ENCODE data around the gene RNU1-4.
"Not testable (repeated sequence)": the region's sequence is repeated elsewhere in the genome, so short reads cannot be mapped to it uniquely, and the experiment has no call there.

RNU1-4 gene

DNA sequence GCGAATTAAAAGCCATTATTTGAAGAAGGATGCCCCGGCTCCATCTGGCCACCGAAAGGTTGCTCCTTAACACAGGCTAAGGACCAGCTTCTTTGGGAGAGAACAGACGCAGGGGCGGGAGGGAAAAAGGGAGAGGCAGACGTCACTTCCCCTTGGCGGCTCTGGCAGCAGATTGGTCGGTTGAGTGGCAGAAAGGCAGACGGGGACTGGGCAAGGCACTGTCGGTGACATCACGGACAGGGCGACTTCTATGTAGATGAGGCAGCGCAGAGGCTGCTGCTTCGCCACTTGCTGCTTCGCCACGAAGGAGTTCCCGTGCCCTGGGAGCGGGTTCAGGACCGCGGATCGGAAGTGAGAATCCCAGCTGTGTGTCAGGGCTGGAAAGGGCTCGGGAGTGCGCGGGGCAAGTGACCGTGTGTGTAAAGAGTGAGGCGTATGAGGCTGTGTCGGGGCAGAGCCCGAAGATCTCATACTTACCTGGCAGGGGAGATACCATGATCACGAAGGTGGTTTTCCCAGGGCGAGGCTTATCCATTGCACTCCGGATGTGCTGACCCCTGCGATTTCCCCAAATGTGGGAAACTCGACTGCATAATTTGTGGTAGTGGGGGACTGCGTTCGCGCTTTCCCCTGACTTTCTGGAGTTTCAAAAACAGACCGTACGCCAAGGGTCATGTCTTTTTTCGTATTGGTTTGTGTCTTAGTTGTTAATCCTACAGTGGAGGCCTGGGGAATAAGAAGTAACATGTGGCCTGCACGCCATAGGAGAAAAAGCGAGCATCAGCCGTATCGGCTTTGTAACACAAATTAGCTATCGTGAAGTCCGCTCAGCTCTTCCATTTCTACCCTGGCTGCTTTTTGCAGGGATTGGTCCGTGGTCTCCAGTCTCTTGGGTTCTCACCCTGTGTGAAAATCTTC is at the start of gene RNU1-4:
Gene RNU1-4, plus strand, starts transcription at position 470 of the 918 bp plus-strand sequence.
- FAIRE-seq, result not testable (repeated sequence)

DNA sequence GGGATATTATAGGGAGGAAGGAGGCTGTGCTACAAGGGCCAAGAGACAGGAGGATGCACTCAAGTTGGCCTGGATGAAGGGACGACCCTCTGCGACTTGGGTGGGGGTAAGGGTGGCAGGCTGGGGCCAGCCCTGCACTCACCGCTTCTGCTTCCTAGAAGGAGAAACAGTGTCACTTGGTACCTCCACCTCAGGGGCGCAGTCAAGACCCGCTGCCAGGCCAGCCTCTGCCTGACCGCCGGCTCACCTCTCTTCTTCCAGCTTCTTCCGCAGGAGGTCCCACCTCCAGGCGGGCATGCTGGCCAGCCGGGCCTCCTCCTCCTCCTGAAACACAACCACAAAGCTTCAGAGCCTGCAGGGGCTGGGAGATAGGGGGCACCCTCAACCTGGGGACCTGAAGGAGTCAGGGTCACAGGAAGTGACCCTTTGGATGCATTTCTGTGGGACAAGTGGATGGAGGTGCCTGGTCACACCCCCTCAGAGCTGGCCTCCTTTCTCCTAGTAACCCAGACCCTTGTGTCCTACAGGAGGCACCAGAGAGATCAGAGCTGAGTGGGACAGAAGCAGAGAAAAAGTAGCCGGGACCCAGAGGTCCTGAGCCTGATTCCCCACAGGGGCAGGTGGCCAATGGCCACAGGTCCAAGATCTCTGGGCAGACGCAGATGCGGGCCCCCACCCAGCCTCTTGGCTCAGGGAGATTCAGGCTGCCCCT is 49.2 kb upstream of the RNU1-4 start:
- FAIRE-seq, result not testable (repeated sequence)

DNA sequence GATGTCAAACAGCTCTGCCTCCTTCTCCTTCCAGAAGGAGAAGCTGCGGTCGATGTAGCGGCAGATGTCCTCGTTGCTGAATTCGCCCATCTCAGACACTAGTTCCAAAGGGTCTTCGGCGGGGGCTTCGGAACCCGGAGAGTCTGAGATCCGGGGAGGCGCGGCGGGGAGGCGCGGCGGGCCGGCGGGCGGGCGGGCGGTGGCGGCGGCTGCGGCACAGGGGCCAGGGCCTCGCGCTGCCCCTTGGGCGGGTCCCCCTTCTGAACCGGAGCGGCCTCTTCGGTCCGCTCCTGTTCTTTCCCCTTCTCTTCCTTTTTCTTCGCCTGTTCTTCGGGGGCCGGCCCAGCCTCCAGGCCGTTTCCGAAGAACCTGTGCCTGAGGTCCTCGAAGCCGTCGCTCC is 48.0 kb upstream of the RNU1-4 start:
- not testable (repeated sequence) for FAIRE-seq

DNA sequence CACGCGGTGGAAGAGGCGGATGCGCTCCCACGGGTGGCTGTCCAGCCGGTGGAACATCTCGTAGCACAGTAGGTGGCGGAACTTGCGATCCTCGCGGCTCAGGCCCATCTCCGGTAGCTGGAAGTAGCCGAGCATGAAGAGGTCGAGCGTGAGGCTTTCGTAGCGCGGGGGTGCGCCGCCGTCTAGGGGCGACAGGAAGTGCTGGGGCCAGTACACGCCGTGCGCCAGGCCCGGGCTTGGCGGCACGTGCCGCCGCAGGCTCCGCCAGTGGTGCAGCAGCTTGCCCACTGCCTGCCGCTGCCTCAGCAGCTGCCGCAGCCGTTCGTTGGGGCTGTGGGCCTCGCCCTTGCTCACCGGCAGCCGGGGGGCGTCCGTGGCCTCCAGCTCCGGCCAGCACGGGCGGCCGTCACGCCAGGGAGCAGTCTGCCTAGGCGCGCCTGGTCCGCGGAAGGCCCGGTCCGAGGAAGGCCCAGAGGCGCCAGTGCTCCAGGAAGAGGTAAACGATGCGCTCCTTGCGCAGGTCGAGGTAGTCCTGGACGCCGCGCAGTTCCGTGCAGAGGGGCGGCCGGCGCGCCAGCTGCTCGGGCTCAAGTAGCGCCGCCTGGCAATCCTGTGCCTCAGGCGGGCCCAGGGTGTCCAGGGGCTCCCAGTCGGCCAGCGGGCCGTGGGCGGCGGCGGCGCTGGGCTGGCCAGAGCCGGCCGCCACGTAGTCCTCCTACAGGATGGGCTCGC is 47.4 kb upstream of the RNU1-4 start:
- FAIRE-seq, result not testable (repeated sequence)

DNA sequence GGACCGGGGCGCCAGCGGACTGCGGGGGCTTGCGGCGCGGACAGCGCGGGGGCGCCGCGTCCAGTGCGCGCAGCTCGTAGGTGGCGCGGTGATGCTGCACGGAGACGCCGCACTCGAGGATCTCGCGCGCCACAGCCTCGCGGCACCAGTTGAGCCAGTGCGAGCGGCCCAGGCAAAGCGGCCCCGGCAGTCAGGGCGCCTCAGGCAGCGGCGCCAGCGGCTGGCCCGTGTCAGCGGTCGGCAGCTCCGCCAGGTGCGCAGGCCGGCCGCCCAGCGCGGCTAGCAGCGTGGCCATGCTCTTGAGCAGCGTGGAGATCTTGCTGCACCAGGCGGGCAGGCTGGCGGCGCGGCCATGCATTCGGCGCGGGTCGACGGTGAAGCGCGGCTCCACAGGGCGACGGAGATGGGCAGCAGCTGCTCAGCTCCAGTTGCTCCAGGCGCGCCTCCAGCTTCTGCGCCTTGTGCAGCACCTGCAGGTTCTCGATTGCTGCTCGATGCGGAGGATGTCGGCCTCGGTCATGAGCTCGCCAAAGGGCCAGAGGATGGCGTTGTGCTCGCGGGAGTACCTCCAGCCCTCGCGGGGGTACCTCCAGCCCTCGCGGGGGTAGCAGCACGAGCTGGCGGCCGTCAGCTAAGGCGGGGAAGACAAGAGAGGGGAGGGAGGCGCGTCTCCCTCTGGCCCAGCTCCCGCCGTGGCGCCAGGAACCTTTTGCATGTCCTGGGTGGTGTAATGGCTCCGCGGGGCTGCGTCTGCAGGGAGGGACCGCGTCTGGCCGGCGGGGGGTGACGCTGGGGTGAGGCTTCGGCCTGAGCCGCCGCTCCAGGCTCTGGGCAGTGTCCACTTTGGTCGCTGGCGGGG is 46.6 kb upstream of the RNU1-4 start:
- not testable (repeated sequence) for FAIRE-seq

DNA sequence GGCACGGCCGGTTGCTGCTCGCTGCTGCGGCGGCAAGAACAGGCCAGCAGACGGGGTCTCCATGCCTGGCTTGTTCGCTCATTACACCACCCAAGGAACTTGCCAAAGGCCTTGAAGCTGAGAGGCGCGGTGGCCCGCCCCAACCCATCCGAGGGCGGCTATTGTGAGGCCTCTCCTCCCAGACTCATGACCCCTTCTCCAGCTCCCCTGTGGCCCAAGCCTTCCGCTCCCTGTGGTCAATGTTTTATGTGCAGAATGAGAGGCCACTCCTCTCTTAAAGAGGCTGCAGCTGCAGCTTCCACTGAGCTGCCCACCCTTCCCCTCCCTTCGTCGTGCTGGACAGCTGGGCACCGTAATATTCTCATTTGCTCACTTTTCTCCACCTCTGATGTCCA is 46.0 kb upstream of the RNU1-4 start:
- not testable (repeated sequence) for FAIRE-seq

DNA sequence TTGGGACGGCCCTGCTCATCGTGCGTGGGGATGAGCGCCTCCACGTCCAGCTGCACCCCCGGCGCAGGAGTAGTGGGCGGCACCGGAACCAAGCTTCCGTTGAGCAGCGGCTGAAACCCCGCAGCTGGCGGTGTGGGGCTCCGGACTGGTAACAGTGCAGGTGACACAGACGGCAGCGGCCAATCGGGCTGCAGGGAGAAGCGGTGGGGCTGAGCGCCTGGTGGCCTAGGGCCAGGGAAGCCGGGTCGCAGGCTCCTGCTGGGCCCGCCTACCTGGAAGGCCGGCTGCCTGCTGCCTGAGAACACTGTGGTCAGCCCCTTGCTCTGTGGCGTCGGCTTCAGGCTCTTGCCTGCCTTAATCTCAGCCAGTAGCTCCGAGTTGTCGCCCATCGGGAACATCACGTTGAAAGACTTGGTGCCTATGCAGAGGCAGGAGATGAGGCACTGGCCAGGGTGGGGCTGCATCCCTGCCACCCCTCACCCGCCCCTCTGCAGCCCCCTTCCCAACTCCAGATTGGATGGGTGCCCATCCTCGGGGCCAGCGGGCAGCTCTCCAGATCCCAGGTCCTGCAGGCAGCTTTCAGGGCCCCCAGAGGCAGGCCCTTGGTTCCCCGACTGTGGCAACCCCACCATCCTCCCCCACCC is 43.7 kb upstream of the RNU1-4 start:
- not testable (repeated sequence) for FAIRE-seq

DNA sequence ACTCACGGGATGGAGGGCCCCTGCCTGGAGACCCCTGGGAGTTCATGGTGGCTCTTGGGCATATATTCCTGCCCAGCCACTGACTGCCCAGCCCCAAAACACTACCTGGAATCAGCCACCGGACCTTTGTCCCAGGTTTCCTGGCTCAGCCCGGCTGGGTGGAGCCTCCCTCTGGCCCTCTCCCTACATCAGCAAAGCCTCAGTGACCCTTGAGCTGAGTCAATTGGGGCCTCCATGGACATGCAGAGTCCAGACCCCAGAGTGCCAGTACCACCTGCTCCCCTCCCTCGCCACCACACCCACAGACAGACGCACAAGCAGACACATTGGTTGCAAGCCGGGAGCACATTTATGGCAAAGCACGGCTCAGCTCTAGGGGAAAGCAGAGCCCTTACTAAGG is 43.2 kb upstream of the RNU1-4 start:
- not testable (repeated sequence) for FAIRE-seq

DNA sequence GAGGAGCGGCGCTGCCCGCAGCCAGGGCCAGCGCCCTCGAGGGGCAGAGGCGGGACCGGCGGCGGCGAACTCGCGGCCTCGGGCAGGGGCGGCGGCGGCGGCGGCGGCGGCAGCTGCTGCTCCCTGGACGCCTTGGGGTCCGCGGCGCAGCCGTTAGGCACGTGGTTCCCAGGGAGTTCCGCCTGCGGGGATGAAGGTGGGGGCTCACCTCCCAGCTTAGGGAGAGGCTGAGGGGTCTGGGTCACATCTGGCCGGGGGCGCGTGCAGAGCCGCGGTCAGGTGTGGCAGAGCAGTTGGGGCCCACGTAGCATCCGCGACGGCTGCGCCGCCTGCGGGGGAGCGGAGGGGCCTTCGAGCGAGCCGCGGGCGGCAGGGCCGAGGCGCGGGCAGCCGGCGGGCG is 40.9 kb upstream of the RNU1-4 start:
- not testable (repeated sequence) for FAIRE-seq

DNA sequence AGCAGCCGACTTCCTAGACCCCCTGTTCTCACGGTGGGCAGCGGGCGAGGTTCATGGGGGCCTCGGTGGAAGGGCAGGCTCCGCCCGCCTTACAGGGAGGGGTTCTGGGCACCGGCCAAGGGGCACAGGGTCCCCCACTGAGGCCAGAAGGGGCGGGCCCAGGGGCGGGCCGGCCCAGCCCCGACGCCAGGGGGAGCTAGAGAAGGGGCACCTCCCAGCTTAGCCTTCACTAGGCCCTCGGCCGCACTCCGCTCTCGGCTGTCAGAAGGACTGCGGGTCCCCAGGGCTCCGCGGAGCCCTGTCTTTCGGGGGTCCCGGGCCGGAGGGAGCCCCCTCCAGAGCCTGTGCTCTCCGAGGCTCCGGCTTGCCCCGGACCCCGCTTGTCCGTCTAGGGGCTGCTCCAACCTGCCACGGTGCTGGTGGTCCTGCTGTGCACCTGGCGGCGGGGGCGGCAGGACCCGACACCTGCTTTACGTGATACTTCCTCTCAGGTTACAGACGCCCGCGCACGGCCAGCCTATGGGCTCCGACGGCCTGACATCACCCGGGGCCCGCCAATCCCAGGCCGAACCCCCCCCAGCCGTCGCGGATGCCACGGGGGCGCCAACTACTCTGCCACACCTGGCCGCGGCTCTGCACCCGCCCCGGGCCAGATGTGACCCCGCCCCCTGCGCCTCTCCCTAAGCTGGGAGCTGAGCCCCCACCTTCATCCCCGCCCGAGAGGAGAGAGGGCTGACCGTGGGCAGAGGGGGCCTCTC is 40.0 kb upstream of the RNU1-4 start:
- not testable (repeated sequence) for FAIRE-seq

DNA sequence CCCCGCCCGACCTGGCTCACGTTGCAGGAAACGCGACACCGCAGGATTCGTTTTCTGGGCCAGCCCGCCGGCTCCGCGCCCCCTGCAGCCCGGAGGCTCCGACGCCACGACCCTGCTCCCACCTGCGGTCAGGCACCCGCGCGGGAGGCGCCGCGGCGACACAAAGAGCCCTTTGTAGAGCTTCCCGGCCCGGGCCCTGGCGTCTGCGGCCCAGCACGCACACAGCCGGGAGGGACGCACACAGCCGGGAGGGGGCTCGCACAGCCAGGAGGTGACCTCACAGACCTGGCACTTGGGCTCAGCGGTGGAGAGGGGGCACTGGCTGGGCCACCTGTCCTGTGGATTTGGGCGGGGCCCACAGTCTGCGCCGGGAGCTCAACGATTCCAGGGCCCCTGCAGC is 39.1 kb upstream of the RNU1-4 start:
- FAIRE-seq, result not testable (repeated sequence)

DNA sequence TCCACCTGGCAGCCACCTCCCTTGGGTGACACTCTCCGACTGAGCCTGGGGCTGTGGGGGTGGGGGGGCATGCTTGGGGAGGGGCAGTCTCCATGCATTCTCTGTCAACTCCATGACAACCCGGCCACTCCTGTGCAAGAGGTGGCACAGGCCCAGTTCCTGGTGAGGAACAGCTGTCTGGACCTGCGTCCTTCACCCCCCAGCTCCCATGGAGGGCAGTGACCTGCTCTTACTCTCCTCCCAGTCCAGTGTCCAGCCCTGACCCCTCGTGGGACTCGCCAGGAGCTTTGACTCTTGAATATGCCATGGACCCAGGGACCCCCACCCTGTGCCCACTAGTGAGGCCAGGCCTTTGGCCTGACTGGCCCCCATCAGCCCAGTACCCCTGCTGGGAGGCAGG is 38.0 kb upstream of the RNU1-4 start:
- FAIRE-seq, result not testable (repeated sequence)

DNA sequence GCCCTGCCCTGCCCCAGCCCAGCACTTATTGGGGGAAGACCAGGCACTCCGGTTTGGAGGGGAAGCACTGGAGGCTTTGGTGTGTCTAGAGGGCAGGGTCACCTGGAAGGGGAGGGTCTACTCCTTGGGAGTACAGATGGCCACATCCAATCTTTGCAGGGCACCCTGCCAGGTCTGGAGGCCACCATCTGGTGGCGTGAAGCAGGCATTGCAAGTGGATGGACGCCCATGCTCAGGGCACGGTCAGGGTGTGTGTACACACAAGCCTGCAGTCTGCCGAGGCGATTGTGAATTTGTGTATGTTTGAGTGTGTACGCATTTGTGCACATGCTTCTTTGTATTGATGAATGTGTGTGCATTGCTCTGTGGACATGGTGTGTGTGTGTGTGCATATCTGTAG is 37.2 kb upstream of the RNU1-4 start:
- FAIRE-seq, result not testable (repeated sequence)

DNA sequence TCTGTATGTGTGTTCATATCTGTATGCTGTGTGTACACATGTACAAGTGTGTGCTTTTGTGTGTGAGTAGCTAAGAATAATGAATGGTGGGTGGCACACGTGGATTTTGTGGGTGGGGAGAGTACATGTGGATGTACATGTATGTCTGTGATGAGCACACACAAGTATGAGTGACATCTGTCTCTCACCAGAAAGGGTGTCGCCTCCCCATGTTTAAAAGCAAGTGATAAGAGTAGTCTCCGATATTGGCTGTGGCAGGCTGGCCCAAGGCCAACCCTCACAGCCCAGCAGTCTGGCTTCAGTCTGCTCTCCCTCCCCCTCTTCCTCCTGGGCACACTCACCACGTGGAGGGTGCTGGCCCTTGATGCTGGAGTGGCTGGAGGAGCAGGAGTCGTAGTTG is 36.7 kb upstream of the RNU1-4 start:
- not testable (repeated sequence) for FAIRE-seq

DNA sequence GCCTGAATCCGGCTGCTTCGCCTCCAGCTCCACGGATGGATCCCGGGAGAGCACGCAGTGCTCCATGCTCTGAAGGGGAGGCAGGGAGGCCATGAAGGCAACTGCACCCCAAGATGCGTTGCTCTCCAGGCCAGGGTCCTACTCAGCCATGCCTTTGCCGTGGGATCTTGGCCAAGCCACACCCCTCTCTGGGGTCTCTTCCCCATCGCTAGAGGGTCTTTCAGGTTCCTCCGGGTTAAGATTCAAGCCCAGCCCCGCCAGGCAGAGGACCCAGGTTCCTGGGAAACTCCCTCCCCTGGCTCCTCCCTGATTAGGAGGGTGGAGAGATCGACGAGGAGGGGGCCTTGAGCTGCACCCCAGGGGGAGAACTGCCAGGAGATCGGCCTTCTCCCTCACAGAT is 36.2 kb upstream of the RNU1-4 start:
- not testable (repeated sequence) for FAIRE-seq

DNA sequence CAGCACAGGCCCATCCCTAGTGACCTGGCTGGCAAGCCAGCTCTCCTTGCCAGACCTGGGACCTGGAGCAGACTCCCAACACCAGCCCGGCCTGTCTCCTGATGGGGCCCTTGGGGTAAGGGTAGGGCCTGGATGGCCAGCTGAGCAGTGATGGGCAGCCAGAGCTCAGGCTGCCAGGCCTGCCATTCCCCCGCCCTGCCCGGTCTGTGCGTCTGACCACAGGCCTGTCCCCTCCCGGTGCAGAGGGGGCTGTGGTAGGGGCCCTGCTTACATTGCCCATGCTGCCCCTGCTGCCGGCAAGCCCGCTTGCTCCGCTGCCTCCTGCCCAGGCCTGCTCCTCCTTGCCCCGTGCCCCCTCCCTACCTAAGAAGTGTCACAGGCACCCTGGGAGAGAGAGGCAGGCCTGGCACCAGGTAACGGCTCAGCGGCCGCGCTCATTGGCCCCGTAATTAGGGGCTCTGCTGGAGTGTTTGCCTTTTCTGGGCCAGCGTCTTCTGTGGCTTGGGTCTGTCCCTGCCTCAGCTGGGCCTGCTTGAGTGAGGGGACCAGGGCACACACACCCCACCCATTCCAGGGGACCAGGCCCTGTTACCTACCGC is 35.7 kb upstream of the RNU1-4 start:
- not testable (repeated sequence) for FAIRE-seq

DNA sequence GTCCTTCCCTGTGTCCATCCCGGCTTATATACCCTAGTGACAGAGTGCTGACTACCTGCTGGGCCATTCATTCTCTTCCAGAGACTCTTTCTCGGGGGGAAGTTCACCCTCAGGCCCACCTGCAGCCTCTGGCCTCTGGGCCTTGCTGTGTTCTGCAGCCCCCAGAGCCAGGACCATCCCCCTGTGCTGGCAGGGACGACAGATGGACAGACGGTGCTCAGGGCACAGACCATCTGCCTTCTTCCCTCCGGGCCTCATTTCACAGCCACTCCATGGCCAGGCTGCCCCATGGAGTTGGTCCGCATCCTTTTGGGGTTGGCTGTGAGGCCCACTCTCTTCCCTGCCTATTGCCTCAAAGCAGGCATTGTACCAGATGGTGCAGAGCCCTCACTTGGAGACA is 34.0 kb upstream of the RNU1-4 start:
- FAIRE-seq, result not testable (repeated sequence)

DNA sequence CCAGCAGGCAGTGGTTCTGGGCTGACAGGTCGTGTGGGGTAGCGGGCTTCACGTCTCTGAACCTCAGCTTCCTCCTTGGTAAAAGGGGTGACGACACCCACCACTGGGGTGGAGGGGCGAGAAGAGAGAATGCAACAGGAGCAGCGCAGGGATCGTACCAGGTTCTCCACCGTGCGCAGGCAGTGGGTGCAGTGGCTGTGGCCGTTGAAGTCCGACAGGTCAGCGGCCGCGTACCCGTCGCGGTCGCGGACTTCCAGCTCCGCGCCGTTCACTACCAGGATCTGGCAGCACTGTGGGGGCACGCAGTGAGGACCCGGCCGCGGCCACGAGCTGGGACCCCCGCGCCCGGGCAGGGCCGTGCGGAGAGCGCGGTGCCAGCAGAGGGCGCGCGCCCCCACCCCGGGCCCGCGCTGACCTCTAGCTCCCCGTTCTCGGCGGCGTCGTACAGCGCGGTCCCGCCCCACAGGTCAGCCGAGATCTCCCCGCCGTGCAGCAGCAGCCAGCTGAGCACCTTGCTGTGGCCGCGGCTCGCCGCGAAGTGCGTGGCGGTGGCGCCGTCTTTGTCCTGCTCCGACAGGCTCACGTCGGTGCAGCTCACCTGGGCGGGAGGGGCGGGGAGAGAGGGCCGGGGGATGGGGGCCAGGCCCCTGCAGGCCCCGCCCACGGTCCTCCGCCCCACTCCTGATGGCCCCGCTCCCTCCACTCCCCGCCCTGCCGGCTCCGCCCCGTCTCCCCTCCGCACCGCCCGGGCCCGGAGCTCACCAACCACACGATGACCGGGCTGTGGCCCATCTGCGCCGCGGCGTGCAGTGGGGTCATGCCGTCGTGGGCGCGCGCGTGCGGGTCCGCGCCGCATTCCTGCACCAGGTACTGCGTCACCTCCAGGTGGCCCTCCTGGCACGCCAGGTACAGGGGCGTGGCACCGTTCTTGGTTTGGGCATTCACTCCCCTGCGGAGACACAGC is 32.9 kb upstream of the RNU1-4 start:
- not testable (repeated sequence) for FAIRE-seq

DNA sequence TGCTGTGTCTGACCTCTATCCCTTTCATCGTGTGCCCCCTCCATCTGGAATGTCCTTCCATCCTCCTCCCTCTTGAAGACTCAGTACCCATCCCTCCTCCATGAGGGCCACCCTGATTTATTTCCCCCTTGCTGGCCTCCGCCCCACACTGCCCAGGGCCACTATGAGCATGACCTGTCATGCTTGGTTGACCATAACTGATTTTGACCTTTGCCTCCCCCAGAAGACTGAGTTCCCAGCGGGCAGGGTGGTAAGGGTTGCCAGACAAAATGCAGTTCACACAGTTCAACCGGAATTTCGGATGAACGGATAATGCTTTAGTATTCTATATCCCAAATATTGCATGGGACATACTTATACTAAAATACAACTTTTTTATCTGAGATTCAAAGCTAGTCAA is 31.6 kb upstream of the RNU1-4 start:
- FAIRE-seq, result not testable (repeated sequence)

Measured in islet of Langerhans (tissue), 1 donor.